ENCODE measurements around the gene YEATS2. TPM values are rescaled to one million over a fixed set of nuclear protein-coding genes. Genes with fewer than 3 reads are reported as not detected.

The YEATS2 gene
- total RNA-seq, 1 experiment from 2014 or later: 31.0 TPM

DNA sequence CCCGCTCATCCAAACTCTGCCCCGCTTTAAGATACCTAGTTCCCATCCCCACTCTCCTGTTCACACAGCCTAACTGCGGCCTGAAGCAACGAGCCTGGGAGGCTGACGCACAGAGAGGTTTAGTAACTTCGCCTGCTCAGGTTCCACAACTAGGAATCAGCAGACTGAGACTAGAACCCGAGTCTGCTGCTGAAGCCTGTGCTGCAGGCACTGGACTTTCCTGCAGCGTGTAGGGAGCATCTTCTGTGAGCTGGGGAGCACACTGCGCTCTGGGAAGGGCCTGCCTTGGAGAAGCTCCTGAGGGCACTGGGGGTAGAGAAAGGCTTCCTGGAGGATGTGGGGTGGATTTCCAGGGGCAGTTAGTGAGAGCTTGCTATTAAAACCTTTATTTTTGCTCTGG is 132.6 kb downstream of the YEATS2 start:
- H2AFZ ChIP-seq (ENCODE audit: low read length): no peak overlapping the region
- ChIA-PET POLR2A (ENCODE audit: unreplicated experiment) (no interaction called here), CTCF (no interaction called here)
- no peaks in the 10 kb centered on the region for H3K9me2 ChIP-seq (replicated peaks; ENCODE audit: low read length)
- H4K20me1 ChIP-seq (ENCODE audit: low read length): no peaks in the 10 kb centered on the region
- H3K4me3 ChIP-seq (ENCODE audit: low read length): no peak overlapping the region
- no TSS peak for BruUV-seq (replicated peaks)
- H3K4me1 ChIP-seq (ENCODE audit: insufficient read depth, low read length): peaks cover 4% of the 10 kb centered on the region; the same call in 1 of the 2 replicates
- no peak for TF ChIP-seq CTCF (conservative IDR thresholded peaks at IDR 0.05; ENCODE audit: low read depth, low read length)
- no peak for TF ChIP-seq EZH2 (IDR thresholded peaks at IDR 0.05; ENCODE audit: low read length, unreplicated experiment)
- no peak for TF ChIP-seq EZH2phosphoT487 (IDR thresholded peaks at IDR 0.05; ENCODE audit: borderline replicate concordance, low read length)
- H3K9me3 ChIP-seq (ENCODE audit: low read length): no peaks in the 10 kb centered on the region
- DNase-seq: no peak
- peaks cover 6% of the 10 kb centered on the region for H3F3A ChIP-seq (ENCODE audit: low read length, unreplicated experiment)
- no peaks in the 10 kb centered on the region for H3K27me3 ChIP-seq (ENCODE audit: low read length)
- no peak overlapping the region for H3K27ac ChIP-seq (ENCODE audit: low read length)
- intact Hi-C loops (cut with micrococcal nuclease): no loop called here
- no peaks in the 10 kb centered on the region for H3K79me2 ChIP-seq (ENCODE audit: low read length)
- ATAC-seq: no peak
- no peak overlapping the region for H3K9ac ChIP-seq (ENCODE audit: low read length)
- peaks cover 19% of the 10 kb centered on the region; the same call in 1 of the 2 replicates for H3K36me3 ChIP-seq (ENCODE audit: low read depth, low read length)
- no peak overlapping the region for H3K4me2 ChIP-seq (ENCODE audit: low read length)

- H3K79me2 ChIP-seq (ENCODE audit: low read length): no peaks in the 10 kb centered on the region
- no peaks in the 10 kb centered on the region for H3K27me3 ChIP-seq (ENCODE audit: low read length)
- no peak overlapping the region for H3K9ac ChIP-seq (ENCODE audit: low read length)
- no peaks in the 10 kb centered on the region for H3K9me2 ChIP-seq (replicated peaks; ENCODE audit: low read length)
- H3K4me2 ChIP-seq (ENCODE audit: low read length): no peak overlapping the region
- DNase-seq (no peak), ATAC-seq (no peak)
- no peaks in the 10 kb centered on the region for H3K4me1 ChIP-seq (ENCODE audit: insufficient read depth, low read length)
- no peak overlapping the region for H3K27ac ChIP-seq (ENCODE audit: low read length)
- no peaks in the 10 kb centered on the region for H4K20me1 ChIP-seq (ENCODE audit: low read length)
- TF ChIP-seq EZH2 (IDR thresholded peaks at IDR 0.05; ENCODE audit: low read length, unreplicated experiment): no peak
- TF ChIP-seq CTCF (conservative IDR thresholded peaks at IDR 0.05; ENCODE audit: low read depth, low read length): no peak
- TF ChIP-seq EZH2phosphoT487 (IDR thresholded peaks at IDR 0.05; ENCODE audit: borderline replicate concordance, low read length): no peak
- ChIA-PET POLR2A (ENCODE audit: unreplicated experiment) (no interaction called here), CTCF (interaction anchor here (0.5 kb wide), 1 partner anchor 181 kb away, joined by 6 read pairs; no protein-coding TSS in a partner anchor)
- no TSS peak for BruUV-seq (replicated peaks)
- no peaks in the 10 kb centered on the region for H3K9me3 ChIP-seq (ENCODE audit: low read length)
- no peaks in the 10 kb centered on the region for H3F3A ChIP-seq (ENCODE audit: low read length, unreplicated experiment)
- intact Hi-C loops (cut with micrococcal nuclease): no loop called here
- H3K36me3 ChIP-seq (ENCODE audit: low read depth, low read length): peaks cover 24% of the 10 kb centered on the region; the same call in 1 of the 2 replicates
- H2AFZ ChIP-seq (ENCODE audit: low read length): no peak overlapping the region
- no peak overlapping the region for H3K4me3 ChIP-seq (ENCODE audit: low read length)
Observed at GRCh38 chr3:183833516-183833915, 135.9 kb downstream of the YEATS2 start.

DNA sequence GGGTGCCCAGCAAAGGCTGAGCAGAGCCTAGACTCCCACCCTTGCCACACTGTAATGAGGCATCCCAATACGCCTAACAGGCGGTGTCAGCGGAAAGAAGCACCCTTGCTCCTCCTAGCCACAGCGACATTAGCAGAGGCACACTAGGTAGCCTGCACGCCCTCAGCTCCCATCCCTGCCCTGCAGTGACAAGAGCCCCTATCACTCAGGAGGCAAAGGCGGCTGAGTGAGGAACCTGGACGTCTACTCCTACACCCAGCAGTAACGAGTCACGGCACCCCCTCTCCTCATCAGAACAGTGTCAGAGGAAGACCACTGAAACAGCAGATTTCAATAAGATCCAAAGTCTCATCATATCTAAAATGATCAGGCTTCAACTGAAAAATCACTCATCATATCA is 139.8 kb downstream of the YEATS2 start:
- Histone ChIP-seq H3K27ac (ENCODE audit: low read length) (no peak overlapping the region), H3K9me2 (replicated peaks; ENCODE audit: low read length) (no peaks in the 10 kb centered on the region), H3K9ac (ENCODE audit: low read length) (no peak overlapping the region), H4K20me1 (ENCODE audit: low read length) (no peaks in the 10 kb centered on the region), H3K4me2 (ENCODE audit: low read length) (no peak overlapping the region), H3F3A (ENCODE audit: low read length, unreplicated experiment) (no peaks in the 10 kb centered on the region), H3K4me3 (ENCODE audit: low read length) (no peak overlapping the region), H3K4me1 (ENCODE audit: insufficient read depth, low read length) (no peaks in the 10 kb centered on the region), H3K79me2 (ENCODE audit: low read length) (no peaks in the 10 kb centered on the region), H3K36me3 (ENCODE audit: low read depth, low read length) (peaks cover 37% of the 10 kb centered on the region), H3K27me3 (ENCODE audit: low read length) (no peaks in the 10 kb centered on the region), H3K9me3 (ENCODE audit: low read length) (no peaks in the 10 kb centered on the region), H2AFZ (ENCODE audit: low read length) (no peak overlapping the region)
- CTCF ChIA-PET: no interaction called here
- intact Hi-C loops (cut with micrococcal nuclease): no loop called here
- ATAC-seq: no peak
- POLR2A ChIA-PET (ENCODE audit: unreplicated experiment): no interaction called here
- DNase-seq: no peak
- TF ChIP-seq EZH2 (IDR thresholded peaks at IDR 0.05; ENCODE audit: low read length, unreplicated experiment) (no peak), CTCF (conservative IDR thresholded peaks at IDR 0.05; ENCODE audit: low read depth, low read length) (no peak), EZH2phosphoT487 (IDR thresholded peaks at IDR 0.05; ENCODE audit: borderline replicate concordance, low read length) (no peak)
- BruUV-seq (replicated peaks): no TSS peak

All from PC-3 (cell line).